ENCODE data around the gene TRPC4.

- no peak for TF ChIP-seq CTCF (IDR thresholded peaks at IDR 0.05; ENCODE audit: low read depth, low read length)
- TF ChIP-seq EZH2phosphoT487 (IDR thresholded peaks at IDR 0.05; ENCODE audit: low read depth), result no peak
Observed at GRCh38 chr13:37910790-37911189, 41.2 kb upstream of the TRPC4 start.

Data from OCI-LY3 (cell line).